LNCaP clone FGC (cell line): ENCODE data around the gene GFER.

Source experiments
- DNase-seq: peaks from one replicate; pipeline ENCODE4 v3.0.0-alpha.2; 2011; ENCODE audit warnings: low read depth
- H3K4me3 ChIP-seq: 2 replicates; pipeline ENCODE4 v1.5.1; 2011; ENCODE audit warnings: mild to moderate bottlenecking, low read depth, low read length, control low read depth
- TF ChIP-seq, protein P1 (sequence below): IDR thresholded peaks from 2 replicates; pipeline ENCODE4 v1.5.1; 2012; ENCODE audit warnings: mild to moderate bottlenecking; ENCODE audit not compliant: control insufficient read depth, insufficient read depth; ENCODE audit errors: extremely low read depth

Gene GFER

GRCh38 chr16:2026461-2027023 is 42.5 kb downstream of the GFER start, which contains the start of gene NHERF2:
TSS of gene NHERF2 (plus strand) at chr16:2026902. CDS start at chr16:2027006, 104 bp downstream.
- TF ChIP-seq, protein P1, sequence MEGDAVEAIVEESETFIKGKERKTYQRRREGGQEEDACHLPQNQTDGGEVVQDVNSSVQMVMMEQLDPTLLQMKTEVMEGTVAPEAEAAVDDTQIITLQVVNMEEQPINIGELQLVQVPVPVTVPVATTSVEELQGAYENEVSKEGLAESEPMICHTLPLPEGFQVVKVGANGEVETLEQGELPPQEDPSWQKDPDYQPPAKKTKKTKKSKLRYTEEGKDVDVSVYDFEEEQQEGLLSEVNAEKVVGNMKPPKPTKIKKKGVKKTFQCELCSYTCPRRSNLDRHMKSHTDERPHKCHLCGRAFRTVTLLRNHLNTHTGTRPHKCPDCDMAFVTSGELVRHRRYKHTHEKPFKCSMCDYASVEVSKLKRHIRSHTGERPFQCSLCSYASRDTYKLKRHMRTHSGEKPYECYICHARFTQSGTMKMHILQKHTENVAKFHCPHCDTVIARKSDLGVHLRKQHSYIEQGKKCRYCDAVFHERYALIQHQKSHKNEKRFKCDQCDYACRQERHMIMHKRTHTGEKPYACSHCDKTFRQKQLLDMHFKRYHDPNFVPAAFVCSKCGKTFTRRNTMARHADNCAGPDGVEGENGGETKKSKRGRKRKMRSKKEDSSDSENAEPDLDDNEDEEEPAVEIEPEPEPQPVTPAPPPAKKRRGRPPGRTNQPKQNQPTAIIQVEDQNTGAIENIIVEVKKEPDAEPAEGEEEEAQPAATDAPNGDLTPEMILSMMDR = no peak
- H3K4me3 ChIP-seq = peak within 1 kb of the TSS; percentile 86
- DNase-seq = no peak

- DNase-seq = no peak
- H3K4me3 ChIP-seq = peak overlapping the region; percentile 86
- TF ChIP-seq, protein P1 = 0 out of 2 replicates have a peak, but pooled peaks have one; percentile 24
Observed at GRCh38 chr16:2027024-2028010, 43.3 kb downstream of the GFER start.

- TF ChIP-seq, protein P1 = no peak
Observed at GRCh38 chr16:2028146-2028545, 44.2 kb downstream of the GFER start.

DNA sequence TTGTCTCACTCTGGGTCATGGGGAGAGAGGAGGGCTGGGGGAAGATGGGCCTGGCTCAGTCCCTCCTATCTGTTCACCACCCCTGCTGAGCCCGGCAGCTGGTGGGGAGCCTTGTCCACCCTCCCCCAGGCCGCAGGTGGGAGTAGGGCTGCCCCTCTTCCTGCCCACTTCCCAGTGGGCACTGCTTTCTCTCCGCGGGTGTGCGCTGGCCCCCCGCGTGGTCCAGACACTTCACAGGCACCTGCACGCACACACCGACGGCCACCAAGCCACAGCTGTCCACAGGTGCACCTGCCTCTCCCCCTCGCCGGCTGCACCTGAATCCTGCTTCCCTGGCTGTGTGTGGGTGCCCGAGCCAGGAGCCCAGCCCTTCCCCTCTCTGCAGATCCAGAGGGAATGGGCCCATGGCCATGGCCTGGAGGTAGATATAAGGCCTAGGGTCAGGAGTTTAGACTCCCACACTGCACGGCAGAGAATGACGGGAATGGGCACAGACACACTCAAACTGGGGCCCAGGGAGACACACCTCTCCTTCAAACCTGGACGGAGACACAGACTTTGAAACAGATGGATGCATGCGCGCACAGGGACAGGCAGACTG is 44.7 kb downstream of the GFER start:
- no peak for DNase-seq
- peak overlapping the region; percentile 86 for H3K4me3 ChIP-seq
- TF ChIP-seq, protein P1 = no peak

More at GRCh38 chr16:2028146-2028545, 44.2 kb downstream of the GFER start:
- DNase-seq = no peak
- H3K4me3 ChIP-seq = peak overlapping the region; percentile 86

GRCh38 chr16:2029350-2029749 is 45.4 kb downstream of the GFER start:
- H3K4me3 ChIP-seq = no peak overlapping the region
- no peak for DNase-seq
- TF ChIP-seq, protein P1 = no peak

DNA sequence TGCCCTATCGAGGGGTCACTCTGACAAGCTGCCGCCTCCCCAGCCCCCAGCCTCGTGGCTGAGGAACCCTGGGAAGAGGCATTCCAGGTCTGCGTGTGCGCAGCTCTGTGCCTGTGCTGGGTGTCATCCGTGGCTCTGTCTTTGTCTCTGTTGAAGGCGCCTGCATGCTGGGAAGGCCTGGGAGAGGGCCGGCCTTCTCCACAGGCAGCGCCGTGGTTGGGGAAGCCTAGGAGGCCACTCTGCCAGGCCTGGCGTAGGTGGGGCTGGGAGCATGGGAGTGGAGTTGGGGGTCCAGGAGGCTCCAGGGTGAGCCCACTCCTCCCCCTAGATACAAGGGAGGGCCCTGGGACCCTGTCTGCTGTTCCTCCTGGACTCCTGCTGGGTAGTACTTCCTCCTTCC is 46.0 kb downstream of the GFER start:
- no peak for DNase-seq
- no peak overlapping the region for H3K4me3 ChIP-seq
- TF ChIP-seq, protein P1 = no peak
